GM21528 (cell line): Measurements from ENCODE around the gene PCDH1.

Source experiments
- ATAC-seq: cut with Tn5 transposase; IDR thresholded peaks from one replicate; pipeline ENCODE4 v1.9.1; 2021; ENCODE audit warnings: mild to moderate bottlenecking, moderate library complexity; ENCODE audit not compliant: unreplicated experiment, low FRiP score

Gene PCDH1

GRCh38 chr5:141814064-141814964 lies 63.9 kb downstream of the PCDH1 start:
- ATAC-seq: no peak

DNA sequence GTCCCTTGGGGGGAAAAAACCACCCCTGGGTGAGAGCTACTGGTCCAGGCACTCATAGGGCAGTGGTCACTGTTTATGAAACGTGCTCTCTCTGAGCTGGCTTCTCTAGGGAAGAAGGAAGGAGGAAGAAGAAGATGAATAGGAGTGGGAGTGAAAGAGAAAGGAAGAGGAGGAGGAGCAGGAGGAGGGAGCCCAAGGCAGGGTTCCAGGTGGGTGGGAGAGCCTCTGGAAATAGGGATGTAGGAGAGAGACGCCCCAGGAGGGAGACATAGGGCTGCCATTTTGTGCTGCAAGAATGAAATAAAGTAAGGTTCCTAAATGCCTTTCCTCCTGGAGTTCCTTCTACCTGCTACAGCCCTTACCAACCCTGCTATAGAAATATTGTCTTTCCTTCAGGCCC lies 65.7 kb downstream of the PCDH1 start:
- ATAC-seq: no peak

DNA sequence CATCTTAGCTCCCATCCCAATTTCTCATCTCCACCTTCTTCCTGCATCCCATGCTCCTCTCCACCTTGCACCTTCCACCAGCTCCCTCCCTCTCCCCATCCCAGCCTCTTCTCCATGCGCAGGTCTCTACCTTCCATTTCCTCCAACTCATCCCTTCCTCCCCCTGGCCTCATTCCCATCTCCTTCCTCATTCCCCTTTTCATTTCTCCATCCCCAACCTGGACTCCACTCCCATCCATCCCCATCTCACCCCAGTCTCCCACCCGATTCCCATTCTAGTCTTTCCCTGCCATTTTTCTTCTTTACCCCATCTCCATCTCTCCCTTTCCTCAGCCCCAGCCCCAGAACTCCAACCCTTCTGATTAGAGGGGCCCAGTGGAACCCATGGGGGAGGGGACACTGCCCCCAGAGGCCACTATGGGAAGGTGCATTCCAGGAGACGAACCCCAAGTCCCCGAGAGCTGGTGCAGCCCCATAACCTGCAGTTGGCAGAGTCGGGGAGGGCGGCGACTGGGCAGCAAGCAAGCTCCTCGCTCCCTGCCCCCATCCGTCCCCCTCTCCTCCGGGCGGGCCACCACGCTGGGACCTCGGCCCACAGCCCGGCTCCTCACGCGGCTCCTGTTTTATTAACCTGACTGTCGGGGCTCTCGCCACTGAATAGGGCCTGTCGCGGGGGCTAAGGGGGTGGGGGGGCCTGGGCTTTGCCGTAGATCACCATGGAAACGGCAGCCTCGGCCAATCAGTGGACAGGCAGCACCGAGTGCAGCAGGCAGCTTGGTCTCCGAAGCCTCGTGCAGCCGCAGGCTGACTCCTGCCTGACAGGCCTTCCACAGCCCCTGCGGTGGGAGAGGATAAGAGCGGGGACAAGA lies 66.7 kb downstream of the PCDH1 start:
- ATAC-seq: no peak

- ATAC-seq: no peak
These were observed 67.5 kb downstream of the PCDH1 start for GRCh38 chr5:141810702-141811101.

DNA sequence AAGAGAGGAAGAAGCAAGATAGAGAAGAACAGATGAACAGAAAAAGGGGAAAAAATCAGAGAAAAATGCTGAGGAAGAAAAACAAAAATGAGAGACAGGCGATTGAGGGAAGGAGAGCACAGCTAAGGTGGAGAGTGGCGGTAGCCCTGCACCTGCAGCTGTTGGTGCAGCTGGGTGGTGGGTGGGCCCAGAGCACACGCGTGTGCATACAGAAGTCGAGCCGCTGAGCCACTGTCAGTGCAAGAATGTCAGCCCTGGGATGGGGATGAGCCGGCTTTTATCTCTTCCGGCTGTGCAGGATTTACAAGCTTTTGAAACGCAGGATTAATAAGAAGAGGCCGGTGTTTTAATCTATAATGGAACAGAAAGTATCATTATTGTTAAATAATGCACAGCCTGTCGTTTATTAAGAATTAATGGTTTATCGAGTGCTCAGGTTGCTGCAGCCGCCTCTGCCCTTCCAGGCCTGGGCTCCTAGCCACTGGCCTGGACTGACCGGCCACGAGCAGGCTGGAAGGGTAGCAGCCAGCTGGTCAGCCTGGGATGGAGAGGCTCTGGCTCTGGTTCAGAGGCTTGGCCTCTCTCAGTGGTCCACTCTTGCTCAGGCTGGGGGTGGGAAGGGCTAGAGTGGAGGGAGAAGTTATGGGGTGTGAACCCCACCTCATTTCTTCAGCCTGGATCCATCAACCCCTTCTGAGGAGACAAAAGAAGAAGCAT lies 68.7 kb downstream of the PCDH1 start:
- no peak for ATAC-seq

GRCh38 chr5:141808857-141809256 lies 69.4 kb downstream of the PCDH1 start:
- no peak for ATAC-seq

DNA sequence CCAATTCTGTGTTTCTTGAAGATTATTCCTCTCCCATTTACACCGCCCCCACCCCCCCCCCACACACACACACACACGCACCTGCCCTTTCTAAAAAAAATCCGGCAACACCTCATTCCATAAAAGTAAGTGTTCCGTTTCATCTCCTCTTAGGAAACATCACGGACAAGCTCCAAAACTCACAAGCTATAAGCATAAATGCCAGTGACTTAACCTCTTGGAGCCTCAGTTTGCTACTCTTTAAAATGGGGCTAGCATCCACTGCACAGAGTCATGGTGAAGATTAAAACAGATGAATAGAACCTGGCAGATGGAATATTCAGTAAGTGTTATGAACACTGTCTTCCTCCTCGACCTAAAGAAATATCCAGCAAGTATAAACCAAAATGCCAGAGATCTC lies 70.5 kb downstream of the PCDH1 start:
- no peak for ATAC-seq

- ATAC-seq: no peak
These were observed 70.9 kb downstream of the PCDH1 start for GRCh38 chr5:141807329-141807728.

DNA sequence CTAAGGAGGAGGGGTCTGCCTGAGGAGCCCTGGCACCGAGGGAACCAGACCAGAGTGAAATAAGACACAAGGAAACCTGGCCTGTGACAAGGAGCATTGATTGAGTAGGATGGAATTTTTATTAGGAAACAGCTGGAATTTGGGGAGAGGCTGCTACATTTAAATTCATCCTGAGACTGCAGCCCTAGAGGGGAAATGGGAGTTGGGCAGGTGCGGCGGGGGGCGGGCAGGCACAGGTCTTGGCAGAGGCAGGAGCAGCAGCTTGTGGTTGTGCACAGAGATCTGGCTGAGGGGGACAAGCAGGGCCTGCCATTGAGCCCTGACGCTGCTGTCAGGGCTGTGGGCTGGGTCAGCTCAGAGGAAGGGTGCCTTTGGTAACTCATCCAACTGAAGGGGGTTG lies 71.6 kb downstream of the PCDH1 start:
- ATAC-seq: no peak

- no peak for ATAC-seq
These were observed 72.2 kb downstream of the PCDH1 start for GRCh38 chr5:141805874-141806595.

DNA sequence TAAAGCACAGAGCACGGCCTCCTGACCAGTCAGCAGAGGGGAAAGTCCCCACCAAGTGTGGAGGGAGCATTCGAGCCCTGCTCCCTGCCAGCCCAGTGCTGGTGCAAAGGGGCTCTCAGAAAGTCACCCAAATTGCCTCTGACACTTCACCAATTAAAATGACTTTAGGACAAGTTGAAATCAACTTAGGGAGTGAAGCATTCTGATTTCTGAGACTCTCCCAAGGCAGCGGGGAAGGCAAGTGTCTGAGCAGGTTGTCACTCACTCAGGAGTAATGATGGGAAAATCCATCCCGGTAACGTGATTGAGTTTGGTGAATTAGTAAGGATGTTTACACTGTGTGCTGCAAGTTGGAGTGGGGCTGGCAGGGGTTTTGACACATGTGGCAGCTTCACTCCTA lies 73.7 kb downstream of the PCDH1 start:
- no peak for ATAC-seq
